GM21737 (cell line): ENCODE data around the gene PRICKLE2.
A peak's percentile ranks its signal among the peaks of the same experiment; 100 is the strongest.

Experiments
- ATAC-seq: cut with Tn5 transposase; IDR thresholded peaks from one replicate; pipeline ENCODE4 v1.9.1; 2021; ENCODE audit warnings: mild to moderate bottlenecking, moderate library complexity; ENCODE audit not compliant: unreplicated experiment

Gene PRICKLE2

GRCh38 chr3:64224826-64225610 lies at the start of gene PRICKLE2:
PRICKLE2 (minus strand) TSS chr3:64225466; CDS start chr3:64198927, 26,539 bp downstream.
- ATAC-seq = peak; percentile 87

GRCh38 chr3:64272842-64273241 lies 47.6 kb upstream of the PRICKLE2 start:
- ATAC-seq = no peak

- no peak for ATAC-seq
Measured at GRCh38 chr3:64272271-64272670, 47.0 kb upstream of the PRICKLE2 start.

GRCh38 chr3:64271631-64272030 lies 46.4 kb upstream of the PRICKLE2 start:
- ATAC-seq = no peak

GRCh38 chr3:64270866-64271260 lies 45.6 kb upstream of the PRICKLE2 start:
- ATAC-seq = no peak

- no peak for ATAC-seq
Measured at GRCh38 chr3:64270142-64270865, 45.0 kb upstream of the PRICKLE2 start.

- ATAC-seq = no peak
Measured at GRCh38 chr3:64268926-64269325, 43.7 kb upstream of the PRICKLE2 start.

GRCh38 chr3:64267721-64268604 lies 42.7 kb upstream of the PRICKLE2 start:
- no peak for ATAC-seq

- ATAC-seq = no peak
Measured at GRCh38 chr3:64266983-64267382, 41.7 kb upstream of the PRICKLE2 start.

GRCh38 chr3:64266065-64266931 lies 41.0 kb upstream of the PRICKLE2 start:
- no peak for ATAC-seq

- no peak for ATAC-seq
Measured at GRCh38 chr3:64265646-64266045, 40.4 kb upstream of the PRICKLE2 start.

- ATAC-seq = no peak
Measured at GRCh38 chr3:64264501-64265109, 39.3 kb upstream of the PRICKLE2 start.

GRCh38 chr3:64262574-64263114 lies 37.4 kb upstream of the PRICKLE2 start:
- ATAC-seq = no peak

- ATAC-seq = no peak
Measured at GRCh38 chr3:64260431-64260830, 35.2 kb upstream of the PRICKLE2 start.

- ATAC-seq = no peak
Measured at GRCh38 chr3:64259636-64260035, 34.4 kb upstream of the PRICKLE2 start.

GRCh38 chr3:64257100-64257755 lies 32.0 kb upstream of the PRICKLE2 start:
- no peak for ATAC-seq

GRCh38 chr3:64255741-64256340 lies 30.6 kb upstream of the PRICKLE2 start:
- ATAC-seq = no peak

- no peak for ATAC-seq
Measured at GRCh38 chr3:64254443-64254842, 29.2 kb upstream of the PRICKLE2 start.

GRCh38 chr3:64253689-64254088 lies 28.4 kb upstream of the PRICKLE2 start:
- ATAC-seq = no peak
